ENCODE results near the gene AASS.

GRCh38 chr7:122155566-122155965, 11.5 kb upstream of the AASS start:
- no peak for TF ChIP-seq POLR2A (IDR thresholded peaks at IDR 0.05; ENCODE audit: low read length)
- no peak for TF ChIP-seq GATA1 (IDR thresholded peaks at IDR 0.05; ENCODE audit: low read depth, low read length)
